ENCODE results near the gene ADIRF. TPM values are rescaled to one million over a fixed set of nuclear protein-coding genes. Genes with fewer than 3 reads are reported as not detected.

ADIRF gene
- total and polyA plus RNA-seq, 2 donors (not counting 1 experiment from before 2014, with no cell fraction given) = not detected

DNA sequence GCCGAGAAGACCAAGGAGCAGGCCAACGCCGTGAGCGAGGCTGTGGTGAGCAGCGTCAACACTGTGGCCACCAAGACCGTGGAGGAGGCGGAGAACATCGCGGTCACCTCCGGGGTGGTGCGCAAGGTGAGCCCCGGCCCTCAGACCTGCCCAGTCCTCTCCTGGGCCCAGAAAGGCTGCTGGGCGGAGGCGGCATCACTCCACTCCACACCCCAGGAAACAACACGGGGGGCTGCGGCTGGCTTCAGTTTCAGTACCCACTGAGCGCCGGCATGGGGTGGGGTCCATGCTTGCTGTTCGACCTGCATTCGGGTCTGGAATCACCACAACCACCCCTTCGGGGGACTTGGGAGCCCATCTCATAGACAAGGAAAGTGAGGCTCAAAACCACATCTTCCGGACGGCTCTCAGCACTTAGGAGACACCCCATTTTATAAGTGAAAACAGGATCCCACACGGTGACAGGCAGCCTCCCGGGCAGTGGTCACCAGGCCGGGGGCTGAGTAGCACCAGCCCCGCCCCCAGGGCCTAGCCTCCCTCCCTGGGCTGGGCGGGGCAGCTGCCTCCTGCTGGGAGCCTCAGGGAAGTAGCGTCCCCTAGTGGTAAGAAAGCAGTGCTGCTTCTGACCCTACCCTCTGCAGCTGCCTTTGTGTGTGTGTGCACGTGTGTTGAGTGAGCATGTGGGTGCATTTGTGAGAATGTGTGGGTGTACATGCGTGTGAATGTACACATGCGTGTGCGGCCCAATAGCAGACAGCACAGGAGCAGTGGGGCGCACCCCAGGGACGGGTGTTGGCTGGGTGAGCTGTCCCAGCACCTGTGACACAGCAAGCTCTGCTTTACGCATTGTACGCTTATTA, 8.0 kb upstream of the ADIRF start:
- H3K4me3 ChIP-seq (ENCODE audit: control extremely low read depth in 1 of 5, extremely low read depth in 1 of 5, insufficient read depth in 1 of 5, low read depth in 2 of 5, low read length in 4 of 5) = no peak overlapping the region
- DNase-seq = peak; percentile 49
- intact Hi-C loops (cut with micrococcal nuclease) = no loop called here
- Mint-ChIP-seq H3K9me3 (ENCODE audit: insufficient read depth) (no peaks in the 10 kb centered on the region), H3K27ac (no peak overlapping the region), H3K27me3 (no peaks in the 10 kb centered on the region), H3K4me3 (no peak overlapping the region), H3K4me1 (peaks cover 3% of the 10 kb centered on the region)
- no peaks in the 10 kb centered on the region for H3K9me3 ChIP-seq (ENCODE audit: control extremely low read depth in 1 of 3, control insufficient read depth in 2 of 3, insufficient read depth in 1 of 3, low read length in 2 of 3)
- no peak overlapping the region for H3K4me2 ChIP-seq (replicated peaks; ENCODE audit: low read depth, low read length, poor library complexity, severe bottlenecking)
- H2AFZ ChIP-seq (ENCODE audit: insufficient read depth, low read depth, low read length, poor library complexity, severe bottlenecking) = no peak overlapping the region
- peaks cover 0 to 3% (median 0%) of the 10 kb centered on the region in 4 experiments for H3K27me3 ChIP-seq (replicated peaks in 1 of 4; ENCODE audit: control extremely low read depth in 1 of 4, control insufficient read depth in 3 of 4, insufficient read depth in 4 of 4, low read length in 3 of 4)
- POLR2A ChIA-PET = no interaction called here
- peaks cover 0 to 9% of the 10 kb centered on the region in 2 donors for H3K4me1 ChIP-seq (ENCODE audit: control insufficient read depth in 2 of 2, insufficient read depth in 2 of 2, low read length in 2 of 2)
- H3K36me3 ChIP-seq (replicated peaks in 1 of 2; ENCODE audit: control extremely low read depth in 1 of 2, control insufficient read depth in 1 of 2, extremely low read depth in 1 of 2, insufficient read depth in 2 of 2, low read length in 1 of 2) = no peaks in the 10 kb centered on the region
- peak; percentile 53 for ATAC-seq (ENCODE audit: low read depth)
- CTCF ChIA-PET = interaction anchor here (0.5 to 1.0 kb wide), 3 partner anchors 9 to 540 kb away, joined by 3 read pairs; no protein-coding TSS in a partner anchor
- H3K27ac ChIP-seq (ENCODE audit: low read length in 2 of 2) = no peak overlapping the region
- H4K20me1 ChIP-seq (ENCODE audit: control insufficient read depth, insufficient read depth, low read length, poor library complexity, severe bottlenecking) = no peaks in the 10 kb centered on the region
- no peak for TF ChIP-seq EZH2 (IDR thresholded peaks at IDR 0.05; ENCODE audit: borderline replicate concordance, insufficient read depth, low read depth, low read length, poor library complexity, severe bottlenecking)
- peak; percentile 46 for TF ChIP-seq CTCF (IDR thresholded peaks at IDR 0.05)
- WGBS (ENCODE audit: insufficient coverage) = 84% methylated on average over 36 of the region's 37 CpGs
- no peaks in the 10 kb centered on the region for H3K79me2 ChIP-seq (ENCODE audit: control insufficient read depth, insufficient read depth, low read length)
- H3K9ac ChIP-seq (ENCODE audit: low read length) = no peak overlapping the region

DNA sequence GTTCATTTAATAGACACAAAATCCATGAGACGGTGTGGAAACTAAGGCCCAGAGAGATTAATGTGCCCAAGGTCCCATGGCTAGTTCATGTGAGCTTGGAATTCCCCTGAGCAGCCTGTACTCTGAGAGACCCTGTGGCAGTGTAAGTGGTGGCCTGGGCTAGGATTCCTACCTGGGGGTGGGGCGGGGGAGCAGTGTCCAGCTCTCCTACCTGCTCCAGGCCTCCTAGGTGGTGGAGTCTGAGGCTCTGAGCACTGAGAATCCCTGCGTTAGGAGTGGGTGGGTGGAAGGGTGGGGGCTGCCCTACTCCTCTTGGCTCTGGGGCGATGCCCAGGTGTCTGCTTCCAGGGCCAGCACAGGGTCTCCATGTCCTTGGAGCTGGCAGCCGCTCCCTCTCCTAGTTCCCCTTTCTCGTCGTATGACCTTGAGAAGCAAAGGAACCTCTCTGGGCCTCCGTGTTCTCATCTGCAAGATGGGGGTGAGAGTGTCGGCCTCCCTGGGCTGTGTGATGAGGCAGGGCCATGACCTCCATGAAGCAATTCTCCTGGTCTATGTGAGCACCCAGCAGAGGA, 7.3 kb upstream of the ADIRF start:
- H3K4me2 ChIP-seq (replicated peaks; ENCODE audit: low read depth, low read length, poor library complexity, severe bottlenecking) = no peak overlapping the region
- POLR2A ChIA-PET = no interaction called here

More for the DNA sequence above, 7.3 kb upstream of the ADIRF start:
- H3K4me1 ChIP-seq (ENCODE audit: control insufficient read depth in 2 of 2, insufficient read depth in 2 of 2, low read length in 2 of 2) = peaks cover 0 to 13% of the 10 kb centered on the region in 2 donors
- intact Hi-C loops (cut with micrococcal nuclease) = no loop called here
- H3K4me3 Mint-ChIP-seq = no peak overlapping the region
- H3K9me3 ChIP-seq (ENCODE audit: control extremely low read depth in 1 of 3, control insufficient read depth in 2 of 3, insufficient read depth in 1 of 3, low read length in 2 of 3) = no peaks in the 10 kb centered on the region
- peaks cover 0 to 3% (median 0%) of the 10 kb centered on the region in 4 experiments for H3K27me3 ChIP-seq (replicated peaks in 1 of 4; ENCODE audit: control extremely low read depth in 1 of 4, control insufficient read depth in 3 of 4, insufficient read depth in 4 of 4, low read length in 3 of 4)
- H2AFZ ChIP-seq (ENCODE audit: insufficient read depth, low read depth, low read length, poor library complexity, severe bottlenecking) = no peak overlapping the region
- no peaks in the 10 kb centered on the region for H3K79me2 ChIP-seq (ENCODE audit: control insufficient read depth, insufficient read depth, low read length)
- H3K27ac Mint-ChIP-seq = no peak overlapping the region
- H3K36me3 ChIP-seq (replicated peaks in 1 of 2; ENCODE audit: control extremely low read depth in 1 of 2, control insufficient read depth in 1 of 2, extremely low read depth in 1 of 2, insufficient read depth in 2 of 2, low read length in 1 of 2) = no peaks in the 10 kb centered on the region
- TF ChIP-seq CTCF (IDR thresholded peaks at IDR 0.05) = no peak
- no peak for TF ChIP-seq EZH2 (IDR thresholded peaks at IDR 0.05; ENCODE audit: borderline replicate concordance, insufficient read depth, low read depth, low read length, poor library complexity, severe bottlenecking)
- no peak for DNase-seq
- H3K4me1 Mint-ChIP-seq = peaks cover 8% of the 10 kb centered on the region
- no peak overlapping the region for H3K27ac ChIP-seq (ENCODE audit: low read length in 2 of 2)
- CTCF ChIA-PET = interaction anchor here (0.5 to 1.0 kb wide), 3 partner anchors 8 to 541 kb away, joined by 3 read pairs; no protein-coding TSS in a partner anchor
- no peaks in the 10 kb centered on the region for H3K27me3 Mint-ChIP-seq
- ATAC-seq (ENCODE audit: low read depth) = no peak
- H3K9ac ChIP-seq (ENCODE audit: low read length) = no peak overlapping the region
- H4K20me1 ChIP-seq (ENCODE audit: control insufficient read depth, insufficient read depth, low read length, poor library complexity, severe bottlenecking) = no peaks in the 10 kb centered on the region
- no peaks in the 10 kb centered on the region for H3K9me3 Mint-ChIP-seq (ENCODE audit: insufficient read depth)
- no peak overlapping the region for H3K4me3 ChIP-seq (ENCODE audit: control extremely low read depth in 1 of 5, extremely low read depth in 1 of 5, insufficient read depth in 1 of 5, low read depth in 2 of 5, low read length in 4 of 5)
- 86% methylated on average over 9 of the region's 9 CpGs for WGBS (ENCODE audit: insufficient coverage)

All from B cell (primary cell).